Activated CD4-positive, alpha-beta T cell treated with anti-CD3 and anti-CD28 coated beads for 48 hours (primary cell): Measurements from ENCODE around the gene SPOCK1.

Experiments
- DNase-seq: peaks from one replicate; pipeline ENCODE4 v3.0.0-alpha.2; 2020

SPOCK1 gene

DNA sequence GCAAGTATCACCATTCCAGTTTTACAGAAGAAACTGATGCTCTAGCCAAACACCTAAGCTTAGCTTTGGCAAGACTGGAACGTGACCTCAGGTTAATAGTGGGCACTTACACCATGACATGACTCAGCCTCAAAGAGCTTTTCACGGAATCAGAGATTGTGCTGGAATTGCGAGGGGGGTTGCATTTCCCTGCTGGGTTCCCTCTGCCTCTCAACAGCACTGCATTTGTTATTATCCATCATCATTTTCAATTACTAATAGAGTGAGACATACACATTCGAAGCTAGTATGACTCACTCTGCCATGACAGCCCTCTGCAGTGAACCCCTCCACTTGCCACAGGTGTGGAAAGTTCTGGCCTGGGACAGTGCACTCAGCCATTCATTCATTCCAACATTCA, 8.0 kb downstream of the SPOCK1 start:
- DNase-seq = no peak

DNA sequence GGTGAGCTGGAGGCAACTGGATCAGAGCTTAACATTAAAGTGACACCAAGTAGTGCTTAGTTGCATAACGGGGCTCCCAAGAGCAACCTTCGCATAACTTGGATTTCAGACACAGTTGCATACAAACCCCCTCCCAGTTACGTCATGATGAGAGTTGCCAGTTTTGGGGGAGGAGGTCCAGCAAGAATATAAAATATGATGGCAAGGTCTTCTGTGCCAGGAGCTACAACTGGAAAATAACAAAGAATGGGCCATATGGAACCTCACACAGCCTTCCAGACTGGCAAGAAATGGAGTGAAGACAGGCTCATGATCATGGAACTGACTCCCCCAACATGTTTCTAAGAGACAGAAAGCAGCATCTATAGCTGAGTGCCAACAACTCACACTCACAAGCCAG, 8.5 kb downstream of the SPOCK1 start:
- DNase-seq = no peak

DNA sequence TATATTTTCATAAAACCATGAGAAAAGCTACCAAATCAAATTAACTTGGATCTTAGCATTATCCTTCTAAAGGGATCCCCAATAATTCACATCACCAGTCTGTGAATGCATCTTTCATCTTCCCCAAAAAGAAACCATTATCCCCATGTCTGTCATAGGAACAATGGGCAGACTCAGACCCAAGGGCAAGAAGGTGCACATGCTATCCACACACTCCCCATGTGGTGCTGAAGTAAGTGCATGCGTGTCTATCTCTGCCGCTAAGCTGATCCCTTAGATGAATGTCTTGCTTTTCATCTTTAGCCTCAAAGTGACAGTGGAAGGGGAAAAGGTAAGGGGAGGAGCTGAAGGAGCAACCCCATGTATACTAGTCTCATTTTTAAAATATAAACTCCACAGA, 10.2 kb downstream of the SPOCK1 start:
- no peak for DNase-seq

DNA sequence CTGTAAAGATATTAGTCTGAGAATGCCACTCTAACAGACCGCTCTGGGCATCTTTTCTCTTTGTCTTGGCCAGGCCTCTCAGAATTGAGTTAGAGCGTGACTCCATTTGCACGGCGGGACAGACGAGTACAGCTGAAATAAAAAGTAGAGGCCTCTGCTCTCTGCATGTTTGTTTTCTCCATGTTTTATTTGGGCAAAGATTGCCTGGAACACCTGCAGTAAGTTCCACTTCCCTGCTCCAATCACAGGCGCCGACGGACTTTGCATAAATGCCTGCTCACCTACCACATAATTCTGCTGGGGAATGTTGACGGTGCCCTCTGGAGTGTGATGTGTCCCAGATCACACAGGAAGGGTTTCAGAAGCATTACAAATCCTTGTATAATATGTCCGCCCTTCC, 10.6 kb downstream of the SPOCK1 start:
- no peak for DNase-seq

DNA sequence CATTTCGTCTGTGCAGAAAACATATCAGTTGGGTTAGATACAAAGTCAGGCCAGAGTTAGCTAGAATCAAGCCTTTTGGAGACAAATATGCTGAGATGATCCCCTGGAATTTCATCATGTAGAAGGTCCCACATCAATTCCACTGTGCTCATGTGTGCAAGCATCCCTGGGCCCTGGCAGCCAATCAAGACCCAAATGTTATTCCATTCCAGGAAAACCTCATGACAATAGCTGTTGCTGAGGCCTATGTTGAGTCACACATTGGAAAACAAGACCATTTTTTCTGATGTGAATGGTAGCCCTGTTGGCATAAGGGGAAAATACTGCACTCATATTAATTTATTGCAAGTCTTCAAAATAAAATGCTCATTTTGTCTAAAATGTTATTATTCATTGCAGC, 11.5 kb downstream of the SPOCK1 start:
- DNase-seq = no peak

DNA sequence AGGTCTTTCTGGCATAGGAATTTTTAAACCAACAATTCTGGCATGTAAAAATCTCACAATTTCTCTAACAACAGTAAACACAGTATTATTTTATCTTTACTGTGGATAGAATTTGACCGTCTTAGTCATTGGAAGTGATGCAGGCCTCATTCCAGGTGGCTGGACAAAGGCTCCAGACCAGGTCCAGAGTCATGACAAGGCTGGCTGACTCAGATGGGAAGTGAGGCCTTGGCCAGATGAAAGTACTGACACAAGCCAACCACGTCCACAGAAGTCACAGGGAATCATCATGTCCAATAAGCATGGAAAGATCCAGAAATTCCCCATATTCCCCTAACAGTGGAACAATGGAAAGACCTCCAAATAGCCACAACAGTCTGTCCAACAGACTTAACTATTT, 12.4 kb downstream of the SPOCK1 start:
- DNase-seq = no peak

DNA sequence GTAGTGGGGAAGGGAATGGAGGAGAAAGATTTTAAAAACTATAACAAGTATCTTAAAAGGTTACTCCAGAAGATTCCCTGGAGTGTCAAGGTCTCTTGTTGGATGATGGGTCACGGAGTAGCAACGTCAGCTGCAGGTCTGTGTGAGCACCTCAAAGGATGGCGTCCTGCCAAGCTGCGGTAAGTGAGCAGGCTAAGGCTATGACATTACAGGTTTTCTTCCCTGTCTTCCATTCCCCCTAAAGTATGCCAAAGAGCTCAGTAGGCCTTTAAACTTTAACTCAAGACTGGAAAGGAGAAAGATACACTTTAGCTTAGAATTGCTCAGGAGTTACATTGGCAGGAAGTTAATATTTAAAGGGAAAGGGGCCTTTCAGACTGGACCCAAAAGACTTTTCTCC, 17.5 kb downstream of the SPOCK1 start:
- no peak for DNase-seq

DNA sequence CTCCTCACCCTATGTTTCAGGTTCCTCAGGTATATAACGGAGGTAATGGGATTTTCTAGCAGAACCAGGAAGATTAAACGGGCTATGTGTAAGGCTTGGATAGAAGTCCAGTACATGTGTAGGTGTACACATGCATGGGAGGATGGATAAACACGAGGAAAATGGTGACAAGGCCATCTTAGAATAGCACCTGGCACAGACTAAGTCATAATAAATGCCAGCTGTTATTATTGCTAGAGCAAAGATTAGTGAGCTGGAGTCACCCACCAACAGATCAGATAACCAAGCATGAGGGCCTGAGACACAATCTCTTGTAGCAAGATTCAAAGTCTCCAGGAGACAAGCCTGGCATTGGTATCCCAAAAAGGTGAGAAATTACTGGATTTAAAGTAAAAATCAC, 21.1 kb downstream of the SPOCK1 start:
- DNase-seq = no peak

DNA sequence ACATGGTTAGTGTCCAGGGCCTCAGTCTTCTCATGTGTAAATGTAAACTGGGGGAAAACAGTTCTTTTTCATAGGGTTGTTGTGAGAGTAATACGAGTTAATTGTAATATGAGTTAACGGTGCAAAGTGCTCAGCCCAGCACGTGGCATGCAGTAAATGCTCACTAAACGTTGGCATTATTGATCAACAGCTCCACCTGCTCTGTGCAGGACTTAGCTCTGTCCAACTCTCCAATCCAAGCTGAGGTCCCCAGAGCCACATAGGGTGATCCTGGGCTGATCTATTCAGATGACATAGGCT, 28.3 kb downstream of the SPOCK1 start:
- no peak for DNase-seq

DNA sequence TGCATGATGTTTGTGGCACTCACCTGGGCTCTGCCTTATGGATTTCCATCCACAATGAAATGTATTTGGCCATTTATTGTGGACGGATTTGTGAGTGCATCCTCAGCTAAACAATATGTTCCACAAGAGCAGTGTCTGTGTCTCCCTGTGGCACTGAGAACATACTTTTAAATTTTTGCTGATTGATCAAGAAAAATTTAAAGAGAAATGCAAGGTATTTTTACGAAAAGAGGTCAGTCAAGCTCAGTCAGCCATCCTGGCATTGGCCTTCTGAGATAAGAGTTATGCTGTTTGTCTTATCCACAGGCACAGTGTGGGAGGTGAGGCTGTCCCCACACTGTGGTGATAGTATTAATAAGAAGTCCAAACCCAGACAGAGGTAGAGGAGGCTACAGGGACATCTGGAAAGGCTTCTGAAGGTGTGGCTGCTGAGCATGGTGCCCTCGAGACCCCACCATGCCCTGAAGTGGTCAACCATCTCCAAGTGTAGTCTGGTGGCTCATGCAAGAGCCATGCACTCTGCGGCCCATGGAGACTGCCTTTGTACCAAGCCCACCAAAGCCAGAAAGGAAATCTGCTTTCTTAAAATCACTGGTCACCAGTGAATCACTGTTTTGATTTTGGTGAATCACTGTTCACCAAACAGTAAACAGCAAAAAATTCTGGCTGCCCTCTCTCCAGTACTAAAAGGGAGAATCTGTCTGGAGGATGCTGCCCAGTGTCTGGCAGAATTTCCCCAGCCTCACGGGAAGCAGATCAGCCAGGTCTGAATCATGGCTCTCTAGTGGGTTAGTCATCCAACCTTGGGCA, 28.8 kb downstream of the SPOCK1 start:
- DNase-seq = no peak

DNA sequence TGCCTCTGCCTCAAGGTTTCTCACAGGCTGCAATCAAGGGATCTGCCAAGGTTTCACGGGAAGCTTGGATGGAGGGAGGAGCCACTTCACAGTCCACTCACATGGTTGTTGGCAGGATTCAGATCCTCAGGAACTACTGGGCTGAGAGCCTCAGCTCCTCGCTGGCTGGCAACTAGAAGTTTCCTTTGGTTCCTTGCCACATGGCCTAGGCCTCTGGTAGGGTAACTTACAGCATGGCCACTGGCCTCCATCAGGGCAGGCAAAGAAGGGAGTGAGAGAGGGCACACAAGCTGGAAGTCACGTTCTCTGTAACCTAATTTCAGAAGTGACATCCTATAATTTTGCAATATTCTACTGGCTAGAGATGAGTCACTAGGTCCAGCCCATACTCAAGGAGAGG, 32.2 kb downstream of the SPOCK1 start:
- DNase-seq = no peak

DNA sequence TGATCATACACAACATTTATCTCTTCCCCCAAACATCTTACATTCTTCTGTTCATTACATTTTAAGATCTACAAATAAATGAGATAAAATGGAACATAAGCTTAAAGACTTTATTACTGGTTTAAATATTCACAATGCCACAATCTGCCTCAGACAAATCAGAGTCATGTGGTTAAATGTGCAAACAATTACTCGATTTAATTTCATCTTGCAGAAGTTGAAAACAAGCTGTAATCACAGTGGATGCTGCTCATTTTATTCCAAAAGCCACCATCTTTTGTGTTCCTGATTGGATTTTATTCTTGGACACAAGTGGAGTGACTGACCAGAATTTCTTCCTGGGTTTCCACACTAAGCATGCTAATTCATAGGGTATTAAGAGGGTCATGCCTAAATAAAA, 33.2 kb downstream of the SPOCK1 start:
- DNase-seq = no peak

DNA sequence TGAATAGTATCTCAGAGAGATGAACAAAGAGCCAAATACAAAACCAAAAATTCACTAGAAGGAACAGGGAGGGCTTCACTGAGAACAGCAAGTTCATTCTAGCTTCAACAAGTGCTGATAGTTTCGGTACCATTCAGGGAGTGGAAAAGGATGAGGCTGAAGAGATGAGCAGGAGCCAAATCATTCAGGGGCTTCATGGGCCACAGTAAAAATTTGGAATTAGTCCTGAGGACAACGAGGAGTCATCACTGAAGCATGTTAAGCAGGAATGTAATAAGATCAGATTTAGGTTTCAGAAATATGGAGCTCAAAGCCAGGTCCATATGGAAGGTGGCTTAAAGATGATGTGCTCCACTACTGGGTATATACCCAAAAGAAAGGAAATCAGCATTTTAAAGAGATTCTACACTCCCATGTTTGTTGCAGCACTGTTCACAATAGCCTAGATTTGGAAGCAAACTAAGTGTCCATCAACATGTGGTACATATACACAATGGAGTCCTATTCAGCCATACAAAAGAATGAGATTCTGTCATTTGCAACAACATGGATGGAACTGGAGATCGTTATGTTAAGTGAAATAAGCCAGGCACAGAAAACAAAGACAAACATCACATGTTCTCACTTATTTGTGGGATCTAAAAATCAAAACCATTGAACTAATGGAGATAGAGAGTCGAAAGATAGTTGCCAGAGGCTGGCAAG, 36.2 kb downstream of the SPOCK1 start:
- DNase-seq = no peak

DNA sequence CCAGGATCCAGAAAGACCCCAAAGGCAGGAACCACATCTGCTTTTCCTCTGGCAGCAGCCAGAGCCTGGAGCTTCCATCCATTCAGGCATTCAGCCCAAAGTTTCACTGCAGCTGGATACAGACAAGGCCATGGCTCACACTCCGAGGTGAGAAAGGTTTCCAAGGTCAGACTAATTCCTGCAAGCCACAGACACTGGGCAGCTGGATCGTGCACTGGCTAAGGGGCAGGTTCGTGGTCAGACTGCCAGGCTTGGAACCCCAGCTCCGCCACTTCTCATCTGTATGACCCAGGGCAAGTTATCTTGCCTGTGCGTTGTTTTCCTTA, 36.9 kb downstream of the SPOCK1 start:
- no peak for DNase-seq

DNA sequence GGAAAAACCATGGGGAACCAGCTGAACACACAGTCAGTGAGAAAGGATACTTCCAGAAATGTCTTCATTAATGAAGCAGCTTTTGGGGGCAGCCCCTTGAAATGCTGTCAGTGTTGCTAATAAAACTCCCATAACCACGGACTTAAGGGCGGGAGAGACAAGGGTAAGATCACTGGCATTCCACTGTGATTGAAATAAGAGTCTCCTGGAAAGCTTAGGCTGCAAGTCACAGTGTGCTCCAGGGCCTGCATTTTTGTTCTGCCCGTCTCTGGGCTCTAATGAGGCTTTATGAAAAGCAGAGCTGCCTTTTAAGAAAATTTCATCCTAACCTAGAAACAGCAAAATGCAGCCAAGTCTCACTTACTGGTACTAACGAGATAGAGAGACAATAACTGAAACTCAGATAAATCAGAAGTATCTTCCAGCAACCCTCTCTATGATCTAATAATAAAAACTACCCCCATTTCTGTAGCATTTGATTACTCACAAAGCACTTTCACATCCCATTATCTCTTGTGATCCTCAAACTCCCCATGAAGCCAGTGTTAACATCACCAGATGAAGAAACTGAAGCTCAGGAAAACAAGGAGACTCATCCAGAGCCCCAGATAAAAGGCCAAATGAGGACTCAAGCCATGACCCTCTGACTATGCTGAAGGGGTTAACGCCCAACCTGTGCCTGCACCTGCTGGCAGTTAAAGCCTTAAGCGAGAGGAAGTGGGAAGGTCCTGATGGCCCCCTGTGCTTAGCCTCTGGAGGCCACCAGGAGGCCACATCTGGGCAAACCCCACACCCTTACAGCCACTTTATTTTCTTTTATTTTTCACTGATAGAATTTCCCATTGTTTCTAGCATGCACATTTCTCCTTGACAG, 37.5 kb downstream of the SPOCK1 start:
- no peak for DNase-seq

DNA sequence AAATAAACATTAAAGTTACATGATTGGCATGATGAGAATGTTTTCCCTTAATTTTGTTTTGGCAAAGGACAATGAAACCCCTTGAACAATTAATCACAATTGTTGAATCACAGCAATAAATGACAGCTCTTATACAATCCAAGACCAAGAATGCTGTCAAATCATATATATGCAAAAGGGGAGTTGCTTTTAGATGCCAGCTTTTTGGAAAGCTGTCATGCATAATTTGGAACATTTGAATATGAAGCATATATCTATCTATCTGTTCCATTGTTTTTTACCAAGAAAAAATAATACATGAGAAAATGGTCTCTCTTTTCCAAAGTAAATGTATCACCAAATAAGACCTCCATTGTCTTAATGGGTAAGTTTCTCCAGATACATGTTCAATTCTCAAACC, 44.5 kb downstream of the SPOCK1 start:
- DNase-seq = no peak

DNA sequence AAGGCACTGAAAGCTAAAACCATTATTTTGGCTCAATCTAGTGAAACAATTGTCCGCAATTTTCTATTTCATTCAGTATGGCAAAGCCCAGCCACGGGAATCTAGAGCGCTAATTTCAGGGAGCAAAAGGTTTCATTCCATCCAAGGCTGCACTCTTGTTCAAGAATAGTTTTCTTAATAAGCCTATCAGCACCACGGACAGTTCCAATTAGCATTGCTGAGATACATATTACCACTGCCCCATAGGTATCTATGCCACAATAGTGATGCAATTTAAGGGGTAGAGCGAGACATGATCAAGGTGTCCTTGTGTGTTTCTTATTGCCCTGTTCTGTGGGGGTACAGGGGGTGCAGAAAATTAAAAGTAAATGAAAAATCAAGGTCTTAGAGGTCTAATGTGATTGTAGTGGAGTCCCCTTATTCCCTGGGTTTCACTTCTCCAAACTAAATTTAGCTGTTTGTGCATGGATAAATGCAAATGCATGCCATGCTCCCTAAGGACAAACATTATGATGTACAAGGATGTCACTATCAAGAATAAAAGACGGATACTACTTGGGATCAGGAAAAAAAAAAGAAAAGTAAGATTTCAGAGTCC, 45.5 kb downstream of the SPOCK1 start:
- no peak for DNase-seq

DNA sequence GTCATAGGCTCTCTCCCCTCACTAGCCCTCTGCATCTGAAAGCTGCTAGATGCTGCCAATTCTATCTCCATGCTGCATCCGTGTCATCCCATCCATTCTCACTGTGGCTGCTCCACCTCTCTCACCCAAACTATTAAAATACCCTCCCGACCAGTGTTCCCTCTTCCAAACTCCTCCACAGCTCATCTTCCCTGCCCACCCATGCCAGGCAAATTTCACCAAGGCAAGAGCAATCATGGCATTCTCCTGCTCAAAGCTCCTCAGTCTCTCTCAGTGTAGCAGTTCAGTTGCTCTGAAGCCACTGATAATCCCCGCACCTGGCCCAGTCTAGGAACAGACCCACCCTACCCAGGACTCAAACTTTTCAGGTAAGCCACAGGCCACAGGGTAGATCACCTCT, 48.4 kb downstream of the SPOCK1 start:
- DNase-seq = no peak

DNA sequence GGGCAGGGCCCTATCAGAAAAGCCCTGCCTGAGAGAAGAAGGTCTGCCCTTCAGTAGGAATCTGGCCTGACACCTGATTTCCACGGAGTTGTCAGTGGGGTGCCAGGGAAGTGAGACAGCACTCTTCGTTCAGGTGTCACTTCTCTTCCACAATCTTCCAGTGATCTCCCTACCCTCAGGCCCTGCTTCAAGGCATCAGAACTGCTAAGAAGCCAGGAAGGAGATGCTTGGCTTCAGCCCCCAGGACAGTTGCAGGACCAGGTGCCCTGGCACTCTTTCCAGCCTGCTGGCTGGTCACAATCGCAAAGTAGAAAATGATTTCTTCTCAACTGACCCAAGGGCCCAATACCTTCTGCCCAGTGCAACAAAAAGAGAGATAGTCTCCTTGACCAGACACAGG, 50.3 kb downstream of the SPOCK1 start:
- DNase-seq = no peak

DNA sequence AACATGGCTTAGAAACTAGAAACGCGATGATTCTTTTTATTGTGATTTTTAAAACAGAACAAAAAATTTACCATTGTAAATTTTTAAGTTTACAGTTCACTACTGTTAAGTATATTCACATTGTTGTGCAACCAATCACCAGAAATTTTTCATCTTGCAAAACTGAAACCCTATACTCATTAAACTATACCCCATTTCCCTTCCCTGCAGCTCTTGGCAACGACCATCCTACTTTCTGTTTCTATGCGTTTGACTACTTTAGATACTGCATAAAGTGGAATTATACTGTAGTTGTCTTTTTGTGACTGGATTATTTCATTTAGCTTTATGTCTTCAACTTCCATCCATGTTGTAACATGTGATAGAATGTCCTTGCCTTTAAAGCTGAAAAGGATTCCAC, 52.5 kb downstream of the SPOCK1 start:
- no peak for DNase-seq

DNA sequence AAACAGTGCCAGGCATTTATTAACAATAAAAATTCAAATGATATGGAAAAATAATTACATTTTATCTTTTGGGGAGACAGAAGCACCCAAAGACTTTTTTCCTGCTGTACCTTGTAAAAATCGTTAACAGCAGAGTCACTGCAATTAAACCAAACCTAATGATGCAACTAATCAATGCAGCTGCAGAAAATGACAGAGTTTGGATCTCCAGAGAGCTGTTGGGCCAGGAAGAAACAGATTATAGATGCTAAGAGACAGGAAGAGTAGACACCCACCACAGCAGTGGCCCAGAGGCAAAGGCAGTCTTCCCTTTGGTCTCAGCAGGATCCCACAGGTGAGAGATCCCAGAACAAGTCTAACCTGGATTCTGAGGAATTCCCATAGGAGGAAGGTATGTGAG, 53.0 kb downstream of the SPOCK1 start:
- no peak for DNase-seq

DNA sequence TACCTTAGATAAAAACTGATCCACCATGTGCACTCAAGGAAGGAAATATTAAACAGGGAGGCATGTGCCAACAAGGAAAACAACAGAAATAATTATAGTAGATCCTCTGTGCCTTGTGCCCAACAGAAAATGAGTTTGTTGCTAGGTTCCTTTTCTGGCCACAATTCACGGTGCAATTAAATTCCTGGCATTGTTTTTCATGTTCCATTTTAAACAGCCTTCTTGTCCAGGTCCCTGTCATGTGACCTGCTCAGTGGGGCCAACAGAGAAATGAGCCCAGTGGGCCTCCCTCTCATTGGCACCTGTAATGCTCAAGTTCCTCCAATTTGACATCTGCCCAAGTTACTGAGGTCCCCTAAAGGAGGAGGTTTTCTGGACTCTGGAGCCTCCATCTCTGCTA, 56.5 kb downstream of the SPOCK1 start:
- no peak for DNase-seq

DNA sequence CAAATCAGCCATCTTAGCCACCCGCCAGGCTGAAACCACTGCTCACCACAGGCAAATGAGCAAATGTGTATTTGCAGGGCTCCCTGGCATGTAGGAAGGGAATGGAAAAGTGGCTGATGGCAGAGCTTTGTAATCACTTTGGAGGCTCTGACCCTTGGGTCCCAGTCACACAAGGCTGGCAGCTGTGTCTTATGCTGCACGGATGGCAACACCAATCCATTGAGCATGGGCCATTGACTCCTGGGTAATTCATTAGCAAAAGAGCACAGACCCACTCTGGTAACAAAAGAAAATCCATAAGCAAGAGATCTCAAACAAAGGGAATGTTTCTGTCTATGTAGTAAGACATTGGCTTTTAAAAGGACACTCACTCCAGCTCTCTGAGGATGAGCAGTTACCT, 57.6 kb downstream of the SPOCK1 start:
- no peak for DNase-seq

DNA sequence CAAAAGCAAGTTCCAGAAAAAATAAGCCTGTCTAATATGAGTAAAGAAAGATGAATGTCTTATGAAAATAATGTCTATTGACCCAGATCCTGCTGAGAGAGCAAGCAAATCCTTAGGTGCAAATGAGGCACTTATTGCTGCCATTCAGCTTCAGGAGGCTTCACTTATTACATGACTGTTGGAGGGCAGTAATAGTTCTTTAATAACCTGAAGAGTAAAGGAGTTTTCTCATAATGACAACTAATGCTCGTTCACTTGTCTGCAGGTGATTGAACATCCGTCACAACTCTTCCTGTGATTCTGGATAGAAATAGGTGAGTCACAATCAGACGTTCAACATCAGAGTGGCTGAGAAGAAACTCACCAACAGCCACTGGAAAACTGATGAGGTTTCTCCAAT, 58.3 kb downstream of the SPOCK1 start:
- no peak for DNase-seq
